Mesodermal cell (in vitro differentiated cells): ENCODE data around the gene CARMIL3.
"Not testable (repeated sequence)": the region's sequence is repeated elsewhere in the genome, so short reads cannot be mapped to it uniquely, and the experiment has no call there.

Experiments used
- H3K27ac ChIP-seq: 2 replicates; pipeline ENCODE4 v1.7.0; 2013; ENCODE audit warnings: mild to moderate bottlenecking, low read depth, low read length, moderate library complexity; ENCODE audit not compliant: severe bottlenecking
- H3K36me3 ChIP-seq: 2 replicates; pipeline ENCODE4 v1.7.1; 2013; ENCODE audit warnings: mild to moderate bottlenecking, low read length, moderate library complexity; ENCODE audit not compliant: control insufficient read depth, insufficient read depth
- H3K4me1 ChIP-seq: one replicate; pipeline ENCODE4 v1.7.1; 2013; ENCODE audit warnings: mild to moderate bottlenecking, low read length; ENCODE audit not compliant: insufficient read depth, control insufficient read depth, poor library complexity, severe bottlenecking
- H3K4me3 ChIP-seq: 2 replicates; pipeline ENCODE4 v1.7.0; 2013; ENCODE audit warnings: low read length, control low read depth, mild to moderate bottlenecking; ENCODE audit not compliant: insufficient read depth, poor library complexity, severe bottlenecking; ENCODE audit errors: extremely low read depth
- H3K9me3 ChIP-seq: 2 replicates; pipeline ENCODE4 v1.7.1; 2013; ENCODE audit warnings: mild to moderate bottlenecking, low read length, moderate library complexity; ENCODE audit not compliant: control insufficient read depth
- WGBS, 2 experiments: methylation state at CpG; one replicate each; pipeline ENCODE4 v1.1.5; 2013; ENCODE audit warnings: missing lambda C conversion rate in 2 of 2; ENCODE audit not compliant: insufficient coverage in 2 of 2; 5-methylcytosine and 5-hydroxymethylcytosine counted together

The CARMIL3 gene

GRCh38 chr14:24020520-24020919, 31.3 kb upstream of the CARMIL3 start:
- WGBS, 2 experiments, result 90 to 94% methylated on average over 2 of the region's 3 CpGs
- not testable (repeated sequence) for H3K4me3 ChIP-seq

GRCh38 chr14:24024939-24025418, 26.8 kb upstream of the CARMIL3 start:
- H3K4me1 ChIP-seq, H3K4me3 ChIP-seq, H3K27ac ChIP-seq, H3K36me3 ChIP-seq, H3K9me3 ChIP-seq: not testable (repeated sequence)
- 86% methylated on average over 1 of the region's 3 CpGs; no CpG with 5 or more reads in 1 of the 2 experiments for WGBS, 2 experiments

More at GRCh38 chr14:24020520-24020919, 31.3 kb upstream of the CARMIL3 start:
- not testable (repeated sequence) for H3K4me1 ChIP-seq, H3K36me3 ChIP-seq, H3K27ac ChIP-seq, H3K9me3 ChIP-seq

- not testable (repeated sequence) for H3K4me1 ChIP-seq, H3K27ac ChIP-seq, H3K4me3 ChIP-seq, H3K36me3 ChIP-seq
- H3K9me3 ChIP-seq, result peaks cover 24% of the 10 kb centered on the region
- WGBS, 2 experiments, result no CpG with 5 or more reads among the region's 3 CpGs
These were observed 22.1 kb upstream of the CARMIL3 start for GRCh38 chr14:24029687-24030086.

- H3K36me3 ChIP-seq, H3K4me3 ChIP-seq, H3K4me1 ChIP-seq, H3K27ac ChIP-seq: not testable (repeated sequence)
- no CpG with 5 or more reads among the region's 2 CpGs for WGBS, 2 experiments
- H3K9me3 ChIP-seq, result peaks cover 24% of the 10 kb centered on the region
These were observed 20.5 kb upstream of the CARMIL3 start for GRCh38 chr14:24031331-24031730.

GRCh38 chr14:24032727-24033418, 18.9 kb upstream of the CARMIL3 start:
- peaks cover 3% of the 10 kb centered on the region for H3K4me1 ChIP-seq
- 64 to 94% methylated on average over 2 of the region's 2 CpGs for WGBS, 2 experiments
- no peak overlapping the region for H3K4me3 ChIP-seq
- H3K27ac ChIP-seq, result no peak overlapping the region
- H3K36me3 ChIP-seq, result no peaks in the 10 kb centered on the region
- peaks cover 24% of the 10 kb centered on the region for H3K9me3 ChIP-seq

- H3K36me3 ChIP-seq, H3K4me1 ChIP-seq, H3K27ac ChIP-seq: not testable (repeated sequence)
- Histone ChIP-seq H3K4me3 (peak overlapping the region; percentile 50), H3K9me3 (peaks cover 22% of the 10 kb centered on the region)
- WGBS, 2 experiments, result 60% methylated on average over 1 of the region's 4 CpGs; no CpG with 5 or more reads in 1 of the 2 experiments
These were observed 16.0 kb upstream of the CARMIL3 start for GRCh38 chr14:24035769-24036168.

- no peaks in the 10 kb centered on the region for H3K36me3 ChIP-seq
- H3K27ac ChIP-seq, result peak overlapping the region; percentile 71
- H3K4me1 ChIP-seq, result peaks cover 3% of the 10 kb centered on the region
- H3K9me3 ChIP-seq, result peaks cover 16% of the 10 kb centered on the region
- H3K4me3 ChIP-seq, result peak overlapping the region; percentile 50
- 1% methylated on average over 44 to 47 of the region's 50 CpGs for WGBS, 2 experiments
These were observed 15.4 kb upstream of the CARMIL3 start for GRCh38 chr14:24036169-24036962.

GRCh38 chr14:24036963-24037657, 14.7 kb upstream of the CARMIL3 start:
- Histone ChIP-seq H3K9me3 (peaks cover 15% of the 10 kb centered on the region), H3K4me3 (peak overlapping the region; percentile 50)
- not testable (repeated sequence) for H3K27ac ChIP-seq, H3K36me3 ChIP-seq, H3K4me1 ChIP-seq
- 43 to 58% methylated on average over 3 to 5 of the region's 10 CpGs for WGBS, 2 experiments

- H3K36me3 ChIP-seq, result no peaks in the 10 kb centered on the region
- WGBS, 2 experiments, result 89 to 92% methylated on average over 13 of the region's 14 CpGs
- H3K4me1 ChIP-seq, result peaks cover 3% of the 10 kb centered on the region
- H3K4me3 ChIP-seq, result no peak overlapping the region
- no peak overlapping the region for H3K27ac ChIP-seq
- H3K9me3 ChIP-seq, result peaks cover 9% of the 10 kb centered on the region
These were observed 14.2 kb upstream of the CARMIL3 start for GRCh38 chr14:24037658-24038037.

GRCh38 chr14:24038686-24039085, 13.1 kb upstream of the CARMIL3 start:
- H3K36me3 ChIP-seq, result no peaks in the 10 kb centered on the region
- 83 to 100% methylated on average over 1 of the region's 2 CpGs for WGBS, 2 experiments
- peaks cover 4% of the 10 kb centered on the region for H3K9me3 ChIP-seq
- H3K4me1 ChIP-seq, result peaks cover 3% of the 10 kb centered on the region
- H3K4me3 ChIP-seq, result no peak overlapping the region
- no peak overlapping the region for H3K27ac ChIP-seq
